ENCODE results near the gene AHCYL2.

Gene AHCYL2

GRCh38 chr7:129279757-129280156 is 54.9 kb downstream of the AHCYL2 start:
- no peak for TF ChIP-seq CTCF (conservative IDR thresholded peaks at IDR 0.05; ENCODE audit: low read length)
- DNase-seq (ENCODE audit: low read depth): no peak
- no peak overlapping the region for H3K4me3 ChIP-seq (ENCODE audit: low read length)

- no peak for DNase-seq (ENCODE audit: low read depth)
- TF ChIP-seq CTCF (conservative IDR thresholded peaks at IDR 0.05; ENCODE audit: low read length): no peak
- no peak overlapping the region for H3K4me3 ChIP-seq (ENCODE audit: low read length)
Observed at GRCh38 chr7:129281163-129281562, 56.3 kb downstream of the AHCYL2 start.

- no peak for DNase-seq (ENCODE audit: low read depth)
- no peak for TF ChIP-seq CTCF (conservative IDR thresholded peaks at IDR 0.05; ENCODE audit: low read length)
- no peak overlapping the region for H3K4me3 ChIP-seq (ENCODE audit: low read length)
Observed at GRCh38 chr7:129282865-129283264, 58.0 kb downstream of the AHCYL2 start.

GRCh38 chr7:129283936-129284335 is 59.1 kb downstream of the AHCYL2 start:
- no peak for TF ChIP-seq CTCF (conservative IDR thresholded peaks at IDR 0.05; ENCODE audit: low read length)

GRCh38 chr7:129285111-129285510 is 60.3 kb downstream of the AHCYL2 start:
- no peak for TF ChIP-seq CTCF (conservative IDR thresholded peaks at IDR 0.05; ENCODE audit: low read length)
- no peak for DNase-seq (ENCODE audit: low read depth)
- no peak overlapping the region for H3K4me3 ChIP-seq (ENCODE audit: low read length)

More at GRCh38 chr7:129283936-129284335, 59.1 kb downstream of the AHCYL2 start:
- no peak for DNase-seq (ENCODE audit: low read depth)
- no peak overlapping the region for H3K4me3 ChIP-seq (ENCODE audit: low read length)

GRCh38 chr7:129292861-129293260 is 68.0 kb downstream of the AHCYL2 start:
- DNase-seq (ENCODE audit: low read depth): no peak
- H3K4me3 ChIP-seq (ENCODE audit: low read length): no peak overlapping the region
- TF ChIP-seq CTCF (conservative IDR thresholded peaks at IDR 0.05; ENCODE audit: low read length): no peak

- DNase-seq (ENCODE audit: low read depth): peak; percentile 87
- no peak for TF ChIP-seq CTCF (conservative IDR thresholded peaks at IDR 0.05; ENCODE audit: low read length)
- H3K4me3 ChIP-seq (ENCODE audit: low read length): no peak overlapping the region
Observed at GRCh38 chr7:129295015-129295423, 70.2 kb downstream of the AHCYL2 start.

Measured in AG10803 (cell line).